ENCODE measurements around the gene GPI.

The GPI gene

GRCh38 chr19:34364830-34365462 lies at the start of gene GPI:
TSS of gene GPI (plus strand) at chr19:34365196. CDS start at chr19:34365267, 71 bp downstream.
- TF ChIP-seq CTCF (IDR thresholded peaks at IDR 0.05; ENCODE audit: extremely low read depth, insufficient read depth, missing control alignments), result no peak
- DNase-seq (ENCODE audit: low spot score), result peak; percentile 91
- in situ Hi-C loops (cut with MboI; ENCODE audit: low pct_unique_long_range_greater_than_20kb, low sequenced_read_pairs, unreplicated experiment), result no loop called here

DNA sequence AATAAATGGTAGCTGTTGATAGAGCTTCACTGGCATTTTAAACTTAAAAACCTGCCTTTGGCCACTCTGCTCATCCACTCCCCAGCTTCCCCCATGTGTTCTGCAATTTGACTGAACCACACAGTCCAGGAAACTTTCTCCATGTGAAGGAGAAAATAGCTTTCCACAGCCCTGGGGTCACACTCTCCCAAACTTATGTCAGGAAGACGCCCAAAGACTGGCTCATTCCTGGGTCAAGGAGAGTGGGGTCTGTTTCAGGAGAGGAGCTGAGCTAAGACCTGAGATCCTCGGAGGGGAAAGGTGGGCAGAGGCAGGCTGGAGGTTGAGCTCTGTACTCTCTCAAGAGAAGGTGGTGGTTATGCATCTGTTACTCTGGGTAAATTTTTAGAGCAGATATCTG lies 48.7 kb upstream of the GPI start:
- in situ Hi-C loops (cut with MboI; ENCODE audit: low pct_unique_long_range_greater_than_20kb, low sequenced_read_pairs, unreplicated experiment), result no loop called here
- no peak for DNase-seq (ENCODE audit: low spot score)
- TF ChIP-seq CTCF (IDR thresholded peaks at IDR 0.05; ENCODE audit: extremely low read depth, insufficient read depth, missing control alignments), result no peak

DNA sequence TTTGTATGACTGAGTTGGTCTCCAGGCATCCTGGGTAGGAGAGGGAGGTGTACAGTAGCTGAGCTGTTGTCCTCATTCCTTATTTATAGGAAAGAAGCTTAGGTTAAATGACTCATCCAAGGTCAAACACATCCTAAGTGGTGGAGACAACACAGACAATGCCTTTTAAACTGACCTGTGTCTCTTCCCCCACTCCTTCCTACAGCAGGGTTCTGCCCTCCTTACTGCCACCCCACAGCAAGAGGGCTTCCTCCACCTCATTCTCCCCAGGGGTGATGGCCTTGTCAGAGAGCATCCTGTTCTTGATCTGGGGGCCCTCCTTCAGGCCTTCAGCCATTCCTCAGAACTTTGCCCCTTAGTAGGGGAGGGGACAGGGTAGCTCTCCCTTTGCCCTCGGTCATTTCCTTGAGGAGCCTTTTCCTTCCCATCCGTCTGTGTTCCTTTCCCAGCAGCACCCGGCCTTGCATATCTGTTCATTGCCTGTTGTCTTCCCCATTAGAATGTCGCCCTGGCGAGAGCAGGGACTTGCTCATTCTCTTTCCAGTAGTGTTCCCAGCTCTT lies 48.2 kb upstream of the GPI start:
- in situ Hi-C loops (cut with MboI; ENCODE audit: low pct_unique_long_range_greater_than_20kb, low sequenced_read_pairs, unreplicated experiment), result no loop called here
- no peak for TF ChIP-seq CTCF (IDR thresholded peaks at IDR 0.05; ENCODE audit: extremely low read depth, insufficient read depth, missing control alignments)
- no peak for DNase-seq (ENCODE audit: low spot score)

GRCh38 chr19:34317311-34317927 lies 47.6 kb upstream of the GPI start:
- no peak for DNase-seq (ENCODE audit: low spot score)
- TF ChIP-seq CTCF (IDR thresholded peaks at IDR 0.05; ENCODE audit: extremely low read depth, insufficient read depth, missing control alignments), result no peak
- in situ Hi-C loops (cut with MboI; ENCODE audit: low pct_unique_long_range_greater_than_20kb, low sequenced_read_pairs, unreplicated experiment), result no loop called here

- no peak for TF ChIP-seq CTCF (IDR thresholded peaks at IDR 0.05; ENCODE audit: extremely low read depth, insufficient read depth, missing control alignments)
- in situ Hi-C loops (cut with MboI; ENCODE audit: low pct_unique_long_range_greater_than_20kb, low sequenced_read_pairs, unreplicated experiment), result no loop called here
- no peak for DNase-seq (ENCODE audit: low spot score)
Observed at GRCh38 chr19:34319230-34319585, 45.8 kb upstream of the GPI start.

GRCh38 chr19:34319785-34320184 lies 45.2 kb upstream of the GPI start:
- in situ Hi-C loops (cut with MboI; ENCODE audit: low pct_unique_long_range_greater_than_20kb, low sequenced_read_pairs, unreplicated experiment), result no loop called here
- no peak for TF ChIP-seq CTCF (IDR thresholded peaks at IDR 0.05; ENCODE audit: extremely low read depth, insufficient read depth, missing control alignments)
- no peak for DNase-seq (ENCODE audit: low spot score)

Measured in GM13977 (cell line).